Effector memory CD8-positive, alpha-beta T cell (primary cell): ENCODE data around the gene LSM4.

Experiments
- ATAC-seq: fragments of 150-1000 bp; cut with Tn5 transposase; replicated peaks from 2 replicates; pipeline ENCODE4 v1.10.0; 2021; ENCODE audit warnings: mild to moderate bottlenecking, moderate library complexity
- DNase-seq, 3 experiments: peaks; one replicate each; pipeline ENCODE4 v3.0.0; 2021
- H3K27ac Mint-ChIP-seq, 2 donors: one replicate each; pipeline ENCODE4 v1.8.0; 2022; ENCODE audit warnings: mild to moderate bottlenecking in 2 of 2, mixed read lengths in 2 of 2, moderate library complexity in 2 of 2
- H3K27me3 Mint-ChIP-seq, 2 donors: one replicate each; pipeline ENCODE4 v1.8.0; 2022; ENCODE audit warnings: mixed read lengths in 2 of 2
- H3K36me3 Mint-ChIP-seq: one replicate; pipeline ENCODE4 v1.8.0; 2022; ENCODE audit warnings: mild to moderate bottlenecking, moderate library complexity, mixed read lengths; ENCODE audit not compliant: insufficient read depth
- H3K4me1 Mint-ChIP-seq, 2 donors: one replicate each; pipeline ENCODE4 v1.8.0; 2022; ENCODE audit warnings: low read depth in 2 of 2, mixed read lengths in 2 of 2
- H3K4me3 Mint-ChIP-seq, 2 donors: one replicate each; pipeline ENCODE4 v1.8.0; 2022; ENCODE audit warnings: mild to moderate bottlenecking in 2 of 2, mixed read lengths in 2 of 2, moderate library complexity in 2 of 2
- H3K9me3 Mint-ChIP-seq, 2 donors: one replicate each; pipeline ENCODE4 v1.8.0; 2022; ENCODE audit warnings: mixed read lengths in 2 of 2

The LSM4 gene

GRCh38 chr19:18291019-18291524 is 31.8 kb downstream of the LSM4 start:
- Mint-ChIP-seq H3K4me3 (peak overlapping the region; percentile 57 to 64), H3K36me3 (peaks cover 34% of the 10 kb centered on the region), H3K27ac (peak overlapping the region; percentile 89 to 99), H3K4me1 (peaks cover 43 to 57% of the 10 kb centered on the region in 2 donors), H3K9me3 (no peaks in the 10 kb centered on the region), H3K27me3 (no peaks in the 10 kb centered on the region)
- ATAC-seq (no peak), DNase-seq (no peak)

GRCh38 chr19:18290302-18291018 is 32.4 kb downstream of the LSM4 start:
- Mint-ChIP-seq H3K27ac (peak overlapping the region; percentile 89 to 99), H3K4me3 (peak overlapping the region; percentile 57 to 64), H3K36me3 (peaks cover 34% of the 10 kb centered on the region), H3K9me3 (no peaks in the 10 kb centered on the region), H3K4me1 (peaks cover 45 to 57% of the 10 kb centered on the region in 2 donors), H3K27me3 (no peaks in the 10 kb centered on the region)
- DNase-seq = peak; percentile 76 to 82 (median 81)
- peak; percentile 65 for ATAC-seq

GRCh38 chr19:18289471-18290301 is 33.2 kb downstream of the LSM4 start:
- H3K9me3 Mint-ChIP-seq = no peaks in the 10 kb centered on the region
- H3K36me3 Mint-ChIP-seq = peaks cover 33% of the 10 kb centered on the region
- H3K4me1 Mint-ChIP-seq = peaks cover 48 to 58% of the 10 kb centered on the region in 2 donors
- DNase-seq (no peak), ATAC-seq (no peak)
- H3K27me3 Mint-ChIP-seq = no peaks in the 10 kb centered on the region
- H3K4me3 Mint-ChIP-seq = peak overlapping the region; percentile 57 to 64
- peak overlapping the region; percentile 89 to 99 for H3K27ac Mint-ChIP-seq

- H3K36me3 Mint-ChIP-seq = peaks cover 35% of the 10 kb centered on the region
- ATAC-seq (no peak), DNase-seq (no peak)
- no peaks in the 10 kb centered on the region for H3K9me3 Mint-ChIP-seq
- no peak overlapping the region for H3K4me3 Mint-ChIP-seq
- H3K4me1 Mint-ChIP-seq = peaks cover 41 to 47% of the 10 kb centered on the region in 2 donors
- H3K27me3 Mint-ChIP-seq = no peaks in the 10 kb centered on the region
- H3K27ac Mint-ChIP-seq = peak overlapping the region; percentile 53 to 89
Measured at GRCh38 chr19:18287836-18288772, 34.8 kb downstream of the LSM4 start.

GRCh38 chr19:18286973-18287635 is 35.8 kb downstream of the LSM4 start:
- ATAC-seq (no peak), DNase-seq (no peak)
- Mint-ChIP-seq H3K27me3 (no peaks in the 10 kb centered on the region), H3K4me3 (no peak overlapping the region), H3K36me3 (peaks cover 45% of the 10 kb centered on the region), H3K27ac (no peak overlapping the region), H3K4me1 (peaks cover 47 to 51% of the 10 kb centered on the region in 2 donors), H3K9me3 (no peaks in the 10 kb centered on the region)

- ATAC-seq (no peak), DNase-seq (peak in 1 of 3 experiments; percentile 10)
- Mint-ChIP-seq H3K4me3 (peak overlapping the region; percentile 22 to 51), H3K36me3 (peaks cover 51% of the 10 kb centered on the region), H3K27ac (peak overlapping the region; percentile 69 to 90), H3K4me1 (peaks cover 34 to 41% of the 10 kb centered on the region in 2 donors), H3K27me3 (no peaks in the 10 kb centered on the region), H3K9me3 (no peaks in the 10 kb centered on the region)
Measured at GRCh38 chr19:18284712-18285360, 38.0 kb downstream of the LSM4 start.

- no peak for ATAC-seq
- Mint-ChIP-seq H3K27me3 (no peaks in the 10 kb centered on the region), H3K9me3 (no peaks in the 10 kb centered on the region), H3K27ac (peak overlapping the region; percentile 56 to 100), H3K4me3 (peak overlapping the region; percentile 29 to 57), H3K36me3 (peaks cover 58% of the 10 kb centered on the region), H3K4me1 (peaks cover 40 to 49% of the 10 kb centered on the region in 2 donors)
- no peak for DNase-seq
Measured at GRCh38 chr19:18283338-18283737, 39.5 kb downstream of the LSM4 start.

GRCh38 chr19:18282788-18283141 is 40.1 kb downstream of the LSM4 start:
- Mint-ChIP-seq H3K4me3 (peak overlapping the region; percentile 87 to 90), H3K9me3 (no peaks in the 10 kb centered on the region), H3K36me3 (peaks cover 64% of the 10 kb centered on the region), H3K4me1 (peaks cover 45 to 51% of the 10 kb centered on the region in 2 donors), H3K27me3 (no peaks in the 10 kb centered on the region), H3K27ac (peak overlapping the region; percentile 100)
- peak in 1 of 3 experiments; percentile 6 for DNase-seq
- ATAC-seq = no peak

- Mint-ChIP-seq H3K36me3 (peaks cover 70% of the 10 kb centered on the region), H3K4me1 (peaks cover 45 to 54% of the 10 kb centered on the region in 2 donors), H3K27me3 (no peaks in the 10 kb centered on the region), H3K27ac (peak overlapping the region; percentile 100), H3K9me3 (no peaks in the 10 kb centered on the region), H3K4me3 (peak overlapping the region; percentile 87 to 90)
- DNase-seq (no peak), ATAC-seq (no peak)
Measured at GRCh38 chr19:18282021-18282787, 40.7 kb downstream of the LSM4 start.

GRCh38 chr19:18281082-18282020 is 41.5 kb downstream of the LSM4 start, which contains the start of gene JUND:
TSS of gene JUND (minus strand) at chr19:18281622. CDS start at chr19:18281484, 138 bp downstream.
- peaks cover 37 to 50% of the 10 kb centered on the region in 2 donors for H3K4me1 Mint-ChIP-seq

More at GRCh38 chr19:18281082-18282020, 41.5 kb downstream of the LSM4 start, which contains the start of gene JUND:
- no peaks in the 10 kb centered on the region for H3K27me3 Mint-ChIP-seq
- ATAC-seq = peak; percentile 63
- H3K4me3 Mint-ChIP-seq = peak within 1 kb of the TSS; percentile 90 to 98
- no peaks in the 10 kb centered on the region for H3K9me3 Mint-ChIP-seq
- H3K36me3 Mint-ChIP-seq = peaks cover 75% of the 10 kb centered on the region
- DNase-seq = peak; percentile 96 to 98 (median 97)
- H3K27ac Mint-ChIP-seq = peak within 1 kb of the TSS; percentile 100
